Natural killer cell (primary cell): ENCODE results near the gene HLF. TPM values are rescaled to one million over a fixed set of nuclear protein-coding genes. Genes with fewer than 3 reads are reported as not detected.

Source experiments
- ATAC-seq, 3 donors: fragments of 150-1000 bp in 2 of 3; fragments of 200-7000 bp in 1 of 3; cut with Tn5 transposase; 1 replicate in 1 of 3; 2 replicates in 2 of 3; pipeline ENCODE4 v1.10.0; 2021; ENCODE audit warnings: mild to moderate bottlenecking in 2 of 3, moderate library complexity in 2 of 3
- DNase-seq, 2 donors: peaks; one replicate each; pipeline versions ENCODE4 v3.0.0 to v3.0.0-alpha.2; 2013 to 2021; ENCODE audit warnings: mixed read lengths in 1 of 2
- H3K27ac ChIP-seq: one replicate; pipeline ENCODE4 v1.5.1; 2013; ENCODE audit warnings: mild to moderate bottlenecking, low read length
- H3K27me3 ChIP-seq: one replicate; pipeline ENCODE4 v1.6.1; 2013; ENCODE audit warnings: low read length; ENCODE audit not compliant: control insufficient read depth, insufficient read depth
- H3K36me3 ChIP-seq: one replicate; pipeline ENCODE4 v1.6.1; 2013; ENCODE audit warnings: low read length; ENCODE audit not compliant: control insufficient read depth, insufficient read depth
- H3K4me1 ChIP-seq: one replicate; pipeline ENCODE4 v1.6.1; 2013; ENCODE audit warnings: low read length; ENCODE audit not compliant: control insufficient read depth, insufficient read depth
- H3K4me3 ChIP-seq: one replicate; pipeline ENCODE4 v1.5.1; 2013; ENCODE audit warnings: low read length
- H3K9me3 ChIP-seq: one replicate; pipeline ENCODE4 v1.6.1; 2013; ENCODE audit warnings: low read length; ENCODE audit not compliant: control insufficient read depth, insufficient read depth
- H3K27ac Mint-ChIP-seq, 2 donors: one replicate each; pipeline ENCODE4 v1.8.0; 2022; ENCODE audit warnings: mild to moderate bottlenecking in 2 of 2, mixed read lengths in 2 of 2, moderate library complexity in 1 of 2
- H3K27me3 Mint-ChIP-seq, 2 donors: one replicate each; pipeline ENCODE4 v1.8.0; 2022; ENCODE audit warnings: low read depth in 2 of 2, mixed read lengths in 2 of 2
- H3K36me3 Mint-ChIP-seq: one replicate; pipeline ENCODE4 v1.8.0; 2022; ENCODE audit warnings: mixed read lengths
- H3K4me1 Mint-ChIP-seq, 2 donors: one replicate each; pipeline ENCODE4 v1.8.0; 2022; ENCODE audit warnings: mixed read lengths in 2 of 2
- H3K4me3 Mint-ChIP-seq: one replicate; pipeline ENCODE4 v1.8.0; 2022; ENCODE audit warnings: mild to moderate bottlenecking, moderate library complexity, mixed read lengths
- H3K9me3 Mint-ChIP-seq, 2 donors: one replicate each; pipeline ENCODE4 v1.8.0; 2022; ENCODE audit warnings: mixed read lengths in 2 of 2
- WGBS: methylation state at CpG from one replicate; pipeline ENCODE4 v1.1.7; 2013; ENCODE audit warnings: missing lambda C conversion rate; ENCODE audit not compliant: insufficient coverage; 5-methylcytosine and 5-hydroxymethylcytosine counted together
- intact Hi-C: fragments of 100-400 bp; cut with micrococcal nuclease; formaldehyde crosslinking; loops from one replicate; pipeline ENCODE4 v1.14.2; 2022
- total RNA-seq, 4 donors: library from RNA; stranded (reverse); fragments of 120-200 nt in 1 of 4; gene quantifications; one replicate each; pipeline versions ENCODE4 v1.2.3 to v1.2.4, GENCODE V29; 2013 to 2022
- TF ChIP-seq, protein P1 (sequence below): fragments of 200-600 bp; IDR thresholded peaks from one replicate; pipeline ENCODE4 v1.8.0; 2022; ENCODE audit warnings: antibody characterized with exemption

HLF gene
- total RNA-seq, 3 donors from 2014 or later (not counting 1 experiment from before 2014, with no cell fraction given): 0.14 to 0.59 (median 0.15) TPM

DNA sequence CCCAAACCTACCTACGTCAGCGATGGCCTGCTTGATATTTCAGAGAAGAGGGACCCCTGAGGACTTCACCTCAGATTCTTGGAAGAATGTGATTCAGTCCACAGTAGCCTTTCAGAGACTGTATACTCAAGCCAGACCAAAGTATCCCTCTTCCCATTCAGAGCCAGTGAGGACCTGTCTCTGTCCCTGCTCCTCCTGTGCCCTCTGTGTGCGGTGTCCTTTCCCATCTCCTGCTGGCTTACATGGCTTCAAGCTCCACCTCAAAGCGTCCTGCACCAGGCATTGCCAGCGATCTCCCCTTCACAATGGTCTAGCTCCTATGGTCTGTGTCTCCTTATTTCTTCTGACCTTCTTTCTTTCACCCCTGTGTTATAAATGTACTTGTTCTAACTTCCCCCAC is 39.5 kb upstream of the HLF start:
- no peak for DNase-seq
- no peak for ATAC-seq
- intact Hi-C loops: no loop called here
- Mint-ChIP-seq H3K36me3 (no peaks in the 10 kb centered on the region), H3K4me1 (no peaks in the 10 kb centered on the region), H3K9me3 (no peaks in the 10 kb centered on the region), H3K27me3 (peaks cover 23 to 25% of the 10 kb centered on the region in 2 donors), H3K4me3 (no peak overlapping the region), H3K27ac (no peak overlapping the region)
- 95% methylated on average over 5 of the region's 5 CpGs for WGBS
- Histone ChIP-seq H3K27me3 (no peaks in the 10 kb centered on the region), H3K4me1 (no peaks in the 10 kb centered on the region), H3K4me3 (no peak overlapping the region), H3K27ac (no peak overlapping the region), H3K36me3 (no peaks in the 10 kb centered on the region), H3K9me3 (no peaks in the 10 kb centered on the region)
- TF ChIP-seq, protein P1, sequence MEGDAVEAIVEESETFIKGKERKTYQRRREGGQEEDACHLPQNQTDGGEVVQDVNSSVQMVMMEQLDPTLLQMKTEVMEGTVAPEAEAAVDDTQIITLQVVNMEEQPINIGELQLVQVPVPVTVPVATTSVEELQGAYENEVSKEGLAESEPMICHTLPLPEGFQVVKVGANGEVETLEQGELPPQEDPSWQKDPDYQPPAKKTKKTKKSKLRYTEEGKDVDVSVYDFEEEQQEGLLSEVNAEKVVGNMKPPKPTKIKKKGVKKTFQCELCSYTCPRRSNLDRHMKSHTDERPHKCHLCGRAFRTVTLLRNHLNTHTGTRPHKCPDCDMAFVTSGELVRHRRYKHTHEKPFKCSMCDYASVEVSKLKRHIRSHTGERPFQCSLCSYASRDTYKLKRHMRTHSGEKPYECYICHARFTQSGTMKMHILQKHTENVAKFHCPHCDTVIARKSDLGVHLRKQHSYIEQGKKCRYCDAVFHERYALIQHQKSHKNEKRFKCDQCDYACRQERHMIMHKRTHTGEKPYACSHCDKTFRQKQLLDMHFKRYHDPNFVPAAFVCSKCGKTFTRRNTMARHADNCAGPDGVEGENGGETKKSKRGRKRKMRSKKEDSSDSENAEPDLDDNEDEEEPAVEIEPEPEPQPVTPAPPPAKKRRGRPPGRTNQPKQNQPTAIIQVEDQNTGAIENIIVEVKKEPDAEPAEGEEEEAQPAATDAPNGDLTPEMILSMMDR: no peak

DNA sequence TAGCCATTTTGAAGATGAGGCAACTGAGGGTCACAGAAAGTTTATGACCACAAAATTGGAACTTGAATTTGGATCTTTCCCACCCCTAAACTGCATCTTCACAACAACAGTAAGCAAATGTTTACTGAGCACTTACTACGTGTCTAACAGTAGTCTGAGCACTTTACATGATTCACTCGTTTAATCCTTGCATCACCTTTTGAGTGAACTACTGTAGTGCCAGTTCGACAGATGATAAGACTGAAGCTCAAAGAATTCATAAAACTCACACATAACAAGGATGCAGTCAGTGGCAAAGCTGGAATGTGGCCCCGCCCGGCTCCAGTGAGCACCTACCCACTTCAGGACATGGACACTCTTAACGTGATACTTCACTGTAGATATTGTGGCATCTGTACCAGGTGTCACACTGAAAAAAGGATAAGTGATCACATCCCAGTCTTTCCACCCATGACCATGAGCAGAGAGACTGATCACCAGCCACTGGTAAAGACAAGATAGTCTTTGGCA is 36.0 kb upstream of the HLF start:
- H3K9me3 Mint-ChIP-seq: no peaks in the 10 kb centered on the region
- DNase-seq (no peak), ATAC-seq (no peak)
- TF ChIP-seq, protein P1: no peak
- no peaks in the 10 kb centered on the region for H3K27me3 ChIP-seq
- intact Hi-C loops: no loop called here
- WGBS: 92% methylated on average over 6 of the region's 6 CpGs
- no peak overlapping the region for H3K4me3 Mint-ChIP-seq
- H3K36me3 Mint-ChIP-seq: no peaks in the 10 kb centered on the region
- H3K4me1 Mint-ChIP-seq: no peaks in the 10 kb centered on the region
- H3K9me3 ChIP-seq: no peaks in the 10 kb centered on the region
- no peak overlapping the region for H3K27ac ChIP-seq
- no peaks in the 10 kb centered on the region for H3K4me1 ChIP-seq
- no peak overlapping the region for H3K4me3 ChIP-seq
- no peak overlapping the region for H3K27ac Mint-ChIP-seq
- H3K36me3 ChIP-seq: no peaks in the 10 kb centered on the region
- peaks cover 16 to 23% of the 10 kb centered on the region in 2 donors for H3K27me3 Mint-ChIP-seq

DNA sequence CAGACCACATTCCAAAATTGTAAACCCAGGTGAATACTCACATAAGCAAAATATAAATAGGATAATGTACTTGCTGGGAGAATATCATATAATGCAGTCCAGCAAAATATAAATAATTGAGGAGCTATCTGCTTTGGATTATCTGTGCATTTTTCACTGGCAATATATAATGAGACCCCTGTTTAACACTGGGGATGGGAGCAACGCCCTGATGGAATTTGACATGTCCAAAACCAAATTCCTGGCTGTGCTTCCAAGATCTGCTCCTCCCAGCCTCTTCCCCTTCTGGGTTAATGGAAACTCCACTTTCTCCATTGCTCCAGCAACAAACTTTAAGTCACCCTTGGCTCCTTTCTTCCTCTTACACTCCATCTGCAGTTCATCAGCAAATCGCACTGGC is 35.5 kb upstream of the HLF start:
- H3K4me3 ChIP-seq: no peak overlapping the region
- no peaks in the 10 kb centered on the region for H3K36me3 ChIP-seq
- intact Hi-C loops: no loop called here
- H3K36me3 Mint-ChIP-seq: no peaks in the 10 kb centered on the region
- TF ChIP-seq, protein P1: no peak
- H3K4me1 ChIP-seq: no peaks in the 10 kb centered on the region
- H3K9me3 ChIP-seq: no peaks in the 10 kb centered on the region
- H3K27me3 ChIP-seq: no peaks in the 10 kb centered on the region
- no peaks in the 10 kb centered on the region for H3K4me1 Mint-ChIP-seq
- no peak for DNase-seq
- WGBS: 72% methylated on average over 2 of the region's 2 CpGs
- H3K4me3 Mint-ChIP-seq: no peak overlapping the region
- no peak for ATAC-seq
- H3K27ac ChIP-seq: no peak overlapping the region
- peaks cover 15 to 22% of the 10 kb centered on the region in 2 donors for H3K27me3 Mint-ChIP-seq
- H3K27ac Mint-ChIP-seq: no peak overlapping the region
- H3K9me3 Mint-ChIP-seq: no peaks in the 10 kb centered on the region

DNA sequence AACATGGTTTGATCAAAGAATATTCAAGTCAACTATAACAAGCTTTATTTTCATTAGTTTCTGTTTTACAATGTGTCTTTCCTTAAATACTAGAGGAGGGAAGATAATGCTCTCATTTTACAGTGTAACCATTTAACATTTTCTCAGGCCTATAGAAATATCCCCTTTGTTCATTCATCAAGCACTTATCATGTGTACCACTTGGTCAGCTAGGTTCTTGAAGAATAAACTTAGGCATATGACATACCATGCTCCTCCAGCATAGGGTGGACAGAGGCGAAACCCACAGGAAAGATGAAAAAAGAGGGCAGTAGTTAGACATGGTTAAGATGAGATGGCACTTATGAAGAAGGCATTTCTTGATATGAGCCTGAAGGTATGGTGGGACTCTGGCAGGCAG is 34.0 kb upstream of the HLF start:
- no peaks in the 10 kb centered on the region for H3K36me3 Mint-ChIP-seq
- Histone ChIP-seq H3K36me3 (no peaks in the 10 kb centered on the region), H3K27ac (no peak overlapping the region), H3K4me3 (no peak overlapping the region), H3K27me3 (no peaks in the 10 kb centered on the region), H3K4me1 (no peaks in the 10 kb centered on the region), H3K9me3 (no peaks in the 10 kb centered on the region)
- DNase-seq: no peak
- no peak overlapping the region for H3K27ac Mint-ChIP-seq
- intact Hi-C loops: no loop called here
- H3K9me3 Mint-ChIP-seq: no peaks in the 10 kb centered on the region
- no peak overlapping the region for H3K4me3 Mint-ChIP-seq
- H3K27me3 Mint-ChIP-seq: peaks cover 5 to 14% of the 10 kb centered on the region in 2 donors
- ATAC-seq: no peak
- TF ChIP-seq, protein P1: no peak
- 68% methylated on average over 1 of the region's 1 CpG for WGBS
- no peaks in the 10 kb centered on the region for H3K4me1 Mint-ChIP-seq
